ENCODE measurements around the gene RBPMS2. TPM values are rescaled to one million over a fixed set of nuclear protein-coding genes. Genes with fewer than 3 reads are reported as not detected.

RBPMS2 gene
- polyA plus RNA-seq, 1 experiment = 0.67 TPM

DNA sequence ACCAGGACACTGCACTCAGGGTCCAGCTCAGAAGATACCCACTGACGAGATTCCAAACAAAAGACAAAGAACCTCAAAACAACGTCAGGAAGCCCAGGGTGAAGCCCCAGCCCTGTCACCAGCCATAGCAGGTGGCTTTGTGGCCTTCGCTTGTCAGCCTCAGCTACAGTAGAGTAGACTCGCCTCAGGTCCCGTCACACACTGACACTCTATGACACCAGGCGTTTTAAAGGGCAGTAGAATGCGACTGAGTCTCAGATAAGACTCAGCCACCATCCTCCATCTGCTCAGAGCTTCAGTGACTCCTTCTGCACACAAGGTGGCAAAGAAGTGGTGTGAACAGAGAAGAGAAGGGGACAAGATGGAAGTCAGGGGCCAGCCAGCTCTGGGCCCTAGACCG is 12.8 kb downstream of the RBPMS2 start:
- ChIA-PET CTCF (interaction anchor here (1.1 to 1.2 kb wide), 2 partner anchors 22 to 48 kb away, joined by 3 to 5 read pairs; no protein-coding TSS in a partner anchor), POLR2A (no interaction called here)
- no peaks in the 10 kb centered on the region for H3K36me3 ChIP-seq (ENCODE audit: control insufficient read depth, insufficient read depth, low read length)
- TF ChIP-seq, protein P1, sequence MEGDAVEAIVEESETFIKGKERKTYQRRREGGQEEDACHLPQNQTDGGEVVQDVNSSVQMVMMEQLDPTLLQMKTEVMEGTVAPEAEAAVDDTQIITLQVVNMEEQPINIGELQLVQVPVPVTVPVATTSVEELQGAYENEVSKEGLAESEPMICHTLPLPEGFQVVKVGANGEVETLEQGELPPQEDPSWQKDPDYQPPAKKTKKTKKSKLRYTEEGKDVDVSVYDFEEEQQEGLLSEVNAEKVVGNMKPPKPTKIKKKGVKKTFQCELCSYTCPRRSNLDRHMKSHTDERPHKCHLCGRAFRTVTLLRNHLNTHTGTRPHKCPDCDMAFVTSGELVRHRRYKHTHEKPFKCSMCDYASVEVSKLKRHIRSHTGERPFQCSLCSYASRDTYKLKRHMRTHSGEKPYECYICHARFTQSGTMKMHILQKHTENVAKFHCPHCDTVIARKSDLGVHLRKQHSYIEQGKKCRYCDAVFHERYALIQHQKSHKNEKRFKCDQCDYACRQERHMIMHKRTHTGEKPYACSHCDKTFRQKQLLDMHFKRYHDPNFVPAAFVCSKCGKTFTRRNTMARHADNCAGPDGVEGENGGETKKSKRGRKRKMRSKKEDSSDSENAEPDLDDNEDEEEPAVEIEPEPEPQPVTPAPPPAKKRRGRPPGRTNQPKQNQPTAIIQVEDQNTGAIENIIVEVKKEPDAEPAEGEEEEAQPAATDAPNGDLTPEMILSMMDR (IDR thresholded peaks at IDR 0.05; ENCODE audit: insufficient read depth, low read depth, low read length) = no peak
- no peaks in the 10 kb centered on the region; the same call in 1 of the 2 replicates for H3K27me3 ChIP-seq (ENCODE audit: control insufficient read depth, insufficient read depth, low read length)
- no peak for DNase-seq (ENCODE audit: low read depth)
- no peak overlapping the region for H3K4me3 ChIP-seq (ENCODE audit: low read depth, low read length)

DNA sequence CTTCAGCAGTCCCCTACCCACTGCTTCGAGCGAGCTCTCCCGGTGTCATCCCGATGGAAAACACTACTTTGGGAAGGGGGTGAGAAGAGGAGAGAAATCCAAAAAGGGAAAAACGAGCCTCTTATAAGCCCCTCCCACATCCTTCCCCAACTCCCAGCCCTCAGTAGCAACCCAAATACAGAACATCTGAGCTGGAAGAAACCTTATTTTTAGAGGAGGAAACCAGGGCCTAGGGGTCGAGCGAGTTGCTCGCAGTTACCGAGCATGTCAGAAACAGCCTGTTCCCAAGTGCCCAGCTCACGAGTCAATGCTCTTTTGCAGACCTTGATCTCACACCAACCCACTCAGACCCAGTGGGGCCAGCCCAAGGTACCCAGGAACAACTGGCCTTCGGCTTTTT is 14.2 kb downstream of the RBPMS2 start:
- Histone ChIP-seq H3K27me3 (ENCODE audit: control insufficient read depth, insufficient read depth, low read length) (no peaks in the 10 kb centered on the region; the same call in none of the 2 replicates), H3K4me3 (ENCODE audit: low read depth, low read length) (no peak overlapping the region), H3K36me3 (ENCODE audit: control insufficient read depth, insufficient read depth, low read length) (no peaks in the 10 kb centered on the region)
- no peak for DNase-seq (ENCODE audit: low read depth)
- TF ChIP-seq, protein P1 (IDR thresholded peaks at IDR 0.05; ENCODE audit: insufficient read depth, low read depth, low read length) = no peak
- POLR2A ChIA-PET = no interaction called here
- CTCF ChIA-PET = interaction anchor here (0.6 kb wide), 1 partner anchor 186 kb away, joined by 3 read pairs; no protein-coding TSS in a partner anchor

DNA sequence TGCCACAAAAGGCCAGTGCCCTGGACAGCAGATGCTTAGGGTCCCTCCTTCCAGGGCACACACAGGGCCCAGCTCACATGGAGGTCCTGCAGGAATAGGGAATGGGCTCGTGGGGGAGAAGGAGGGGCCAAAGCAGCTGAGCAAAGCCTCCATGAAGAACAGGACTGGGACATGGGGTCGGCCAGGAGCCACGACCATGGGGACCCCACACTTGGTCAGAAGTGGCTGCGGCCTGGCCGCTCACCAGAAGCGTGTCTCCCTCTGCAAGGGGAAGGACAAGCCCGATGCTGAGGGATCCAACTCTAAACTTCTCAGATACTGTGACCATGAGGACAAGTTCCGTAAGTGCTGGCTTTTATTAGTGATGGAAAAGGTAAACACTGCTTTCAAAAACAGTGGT is 15.3 kb downstream of the RBPMS2 start:
- no peak for DNase-seq (ENCODE audit: low read depth)
- Histone ChIP-seq H3K4me3 (ENCODE audit: low read depth, low read length) (no peak overlapping the region), H3K36me3 (ENCODE audit: control insufficient read depth, insufficient read depth, low read length) (no peaks in the 10 kb centered on the region), H3K27me3 (ENCODE audit: control insufficient read depth, insufficient read depth, low read length) (no peaks in the 10 kb centered on the region; the same call in none of the 2 replicates)
- ChIA-PET POLR2A (no interaction called here), CTCF (interaction anchor here (2.1 kb wide), 1 partner anchor 50 kb away, joined by 7 read pairs; no protein-coding TSS in a partner anchor)
- TF ChIP-seq, protein P1 (IDR thresholded peaks at IDR 0.05; ENCODE audit: insufficient read depth, low read depth, low read length) = no peak

DNA sequence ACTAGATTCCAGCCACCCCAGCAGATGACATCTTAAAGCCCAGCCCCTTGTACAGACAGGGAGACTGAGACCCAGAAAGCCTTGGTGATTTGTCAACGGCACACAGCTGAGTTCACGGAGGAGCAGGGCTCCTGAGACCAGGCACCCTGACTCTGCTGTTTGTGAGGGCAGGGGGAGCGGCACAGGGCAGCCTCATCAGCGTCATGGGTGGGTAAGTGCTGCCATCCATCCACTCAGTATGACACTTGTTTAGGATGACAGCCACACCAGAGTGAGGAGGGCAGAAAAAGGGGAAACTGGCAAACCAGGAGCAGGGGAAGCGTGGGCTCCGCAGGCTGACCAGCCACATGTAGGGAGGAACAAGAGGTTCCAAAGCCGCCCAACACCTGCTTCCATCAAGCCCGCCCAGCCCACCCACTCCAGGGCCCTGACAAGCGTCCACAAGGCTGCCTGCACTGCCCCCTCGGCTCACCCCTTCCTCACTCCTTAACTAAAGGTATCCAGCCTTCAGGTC is 19.9 kb downstream of the RBPMS2 start:
- CTCF ChIA-PET = no interaction called here
- no peaks in the 10 kb centered on the region for H3K36me3 ChIP-seq (ENCODE audit: control insufficient read depth, insufficient read depth, low read length)
- POLR2A ChIA-PET = no interaction called here
- TF ChIP-seq, protein P1 (IDR thresholded peaks at IDR 0.05; ENCODE audit: insufficient read depth, low read depth, low read length) = no peak
- peaks cover 2% of the 10 kb centered on the region for H3K27me3 ChIP-seq (ENCODE audit: control insufficient read depth, insufficient read depth, low read length)
- DNase-seq (ENCODE audit: low read depth) = no peak
- H3K4me3 ChIP-seq (ENCODE audit: low read depth, low read length) = no peak overlapping the region

DNA sequence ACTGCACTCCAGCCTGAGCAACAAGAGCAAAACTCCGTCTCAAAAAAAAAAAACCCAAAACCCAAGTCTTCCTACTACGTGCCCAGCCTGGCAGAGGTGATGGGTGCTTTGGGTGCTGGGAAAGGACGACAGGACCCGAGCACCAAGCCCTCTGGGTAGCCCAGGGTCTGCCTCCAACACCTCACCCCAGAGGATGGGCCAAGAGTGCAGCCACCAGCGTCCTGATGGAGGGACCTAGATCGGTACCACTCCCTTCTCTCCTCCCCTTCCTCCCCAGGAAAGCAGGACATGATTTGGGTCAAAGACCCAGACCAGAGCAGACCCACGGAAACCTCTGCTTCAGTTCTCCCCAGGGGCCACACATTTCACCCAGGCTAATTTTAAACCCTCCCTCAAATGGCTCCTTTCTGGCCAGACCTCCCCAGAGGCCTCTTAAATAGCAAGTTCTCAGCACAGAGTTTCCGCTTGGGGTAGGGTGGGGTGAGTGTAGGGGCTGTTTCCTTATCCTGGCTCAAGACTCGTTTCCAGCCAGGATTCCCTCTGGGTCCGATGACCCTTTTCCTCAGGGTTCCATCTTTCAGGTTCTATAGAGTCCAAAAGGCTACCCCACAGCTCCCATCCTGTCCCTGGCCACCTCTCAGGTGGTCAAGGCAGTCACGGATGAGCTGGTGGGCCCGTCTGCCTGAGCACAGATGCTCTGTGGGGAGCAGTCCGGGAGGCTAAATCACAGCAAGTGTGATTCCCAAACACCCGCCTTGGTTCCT is 20.5 kb downstream of the RBPMS2 start:
- DNase-seq (ENCODE audit: low read depth) = no peak
- ChIA-PET CTCF (no interaction called here), POLR2A (no interaction called here)
- H3K36me3 ChIP-seq (ENCODE audit: control insufficient read depth, insufficient read depth, low read length) = no peaks in the 10 kb centered on the region
- no peak overlapping the region for H3K4me3 ChIP-seq (ENCODE audit: low read depth, low read length)
- H3K27me3 ChIP-seq (ENCODE audit: control insufficient read depth, insufficient read depth, low read length) = peaks cover 2% of the 10 kb centered on the region
- TF ChIP-seq, protein P1 (IDR thresholded peaks at IDR 0.05; ENCODE audit: insufficient read depth, low read depth, low read length) = no peak

Data from BJ (cell line).